Osteoblast (primary cell): ENCODE data around the gene ELMO1. TPM values are rescaled to one million over a fixed set of nuclear protein-coding genes. Genes with fewer than 3 reads are reported as not detected.

Experiments
- DNase-seq: peaks from one replicate; pipeline ENCODE4 v3.0.0; 2011; ENCODE audit warnings: low spot score, mixed read lengths; ENCODE audit not compliant: insufficient read length; ENCODE audit errors: missing footprints
- H2AFZ ChIP-seq: 2 replicates; pipeline ENCODE4 v1.6.0; 2011; ENCODE audit warnings: mild to moderate bottlenecking, low read length
- H3K27ac ChIP-seq: 2 replicates; pipeline ENCODE4 v1.5.1; 2011; ENCODE audit warnings: mild to moderate bottlenecking, low read depth, low read length, moderate library complexity
- H3K27me3 ChIP-seq: 2 replicates; pipeline ENCODE4 v1.6.0; 2012; ENCODE audit warnings: mild to moderate bottlenecking, control low read depth, inconsistent platforms, low read length, moderate library complexity; ENCODE audit not compliant: insufficient read depth
- H3K36me3 ChIP-seq: 2 replicates; pipeline ENCODE4 v1.5.1; 2011; ENCODE audit warnings: mild to moderate bottlenecking, low read length, control low read depth, moderate library complexity; ENCODE audit not compliant: insufficient read depth
- H3K4me1 ChIP-seq: 2 replicates; pipeline ENCODE4 v1.5.1; 2011; ENCODE audit warnings: mild to moderate bottlenecking, low read length, control low read depth, moderate library complexity; ENCODE audit not compliant: insufficient read depth
- H3K4me2 ChIP-seq: 2 replicates; pipeline ENCODE4 v1.6.0; 2011; ENCODE audit warnings: mild to moderate bottlenecking, low read length; ENCODE audit not compliant: insufficient read depth
- H3K4me3 ChIP-seq: fragments of 200-600 bp; sonication (generic); 3 replicates; pipeline ENCODE4 v1.5.1; 2012; ENCODE audit warnings: mild to moderate bottlenecking, low read length, inconsistent platforms; ENCODE audit not compliant: insufficient read depth
- H3K79me2 ChIP-seq: 2 replicates; pipeline ENCODE4 v1.6.0; 2012; ENCODE audit warnings: mild to moderate bottlenecking, low read length, control low read depth, inconsistent platforms; ENCODE audit not compliant: insufficient read depth
- H3K9me3 ChIP-seq: 2 replicates; pipeline ENCODE4 v1.5.1; 2011; ENCODE audit warnings: low read depth, low read length, control low read depth
- H4K20me1 ChIP-seq: 2 replicates; pipeline ENCODE4 v1.6.0; 2012; ENCODE audit warnings: mild to moderate bottlenecking, low read length, control low read depth; ENCODE audit not compliant: insufficient read depth
- CTCF ChIP-seq: IDR thresholded peaks from 2 replicates; pipeline ENCODE4 v1.5.1; 2011; ENCODE audit warnings: mild to moderate bottlenecking, low read depth, low read length, moderate library complexity; ENCODE audit errors: extremely low read depth
- total RNA-seq: library from RNA; depleted of rRNA; stranded (reverse); fragments of >200 nt; gene quantifications from 2 replicates; pipeline ENCODE4 v1.2.3, GENCODE V29; 2012

The ELMO1 gene
- total RNA-seq, 1 donor: 2.2 TPM

GRCh38 chr7:36999626-37000485, 448.8 kb downstream of the ELMO1 start:
- no peaks in the 10 kb centered on the region for H3K36me3 ChIP-seq
- no peak for DNase-seq
- H2AFZ ChIP-seq: no peak overlapping the region
- no peak overlapping the region for H3K4me2 ChIP-seq
- H4K20me1 ChIP-seq: no peaks in the 10 kb centered on the region
- no peaks in the 10 kb centered on the region for H3K4me1 ChIP-seq
- H3K79me2 ChIP-seq: no peaks in the 10 kb centered on the region
- no peak for TF ChIP-seq CTCF
- H3K27ac ChIP-seq: no peak overlapping the region
- no peaks in the 10 kb centered on the region for H3K27me3 ChIP-seq
- H3K9me3 ChIP-seq: no peaks in the 10 kb centered on the region
- no peak overlapping the region for H3K4me3 ChIP-seq

GRCh38 chr7:36995776-36996175, 452.9 kb downstream of the ELMO1 start:
- Histone ChIP-seq H2AFZ (no peak overlapping the region), H3K4me3 (no peak overlapping the region), H3K36me3 (no peaks in the 10 kb centered on the region), H3K27me3 (no peaks in the 10 kb centered on the region), H4K20me1 (no peaks in the 10 kb centered on the region), H3K9me3 (no peaks in the 10 kb centered on the region), H3K4me1 (no peaks in the 10 kb centered on the region), H3K4me2 (no peak overlapping the region), H3K27ac (no peak overlapping the region), H3K79me2 (no peaks in the 10 kb centered on the region)
- no peak for TF ChIP-seq CTCF
- no peak for DNase-seq

- Histone ChIP-seq H3K36me3 (no peaks in the 10 kb centered on the region), H3K4me2 (no peak overlapping the region), H3K4me3 (no peak overlapping the region), H3K4me1 (no peaks in the 10 kb centered on the region), H4K20me1 (no peaks in the 10 kb centered on the region), H2AFZ (no peak overlapping the region), H3K9me3 (no peaks in the 10 kb centered on the region), H3K27me3 (no peaks in the 10 kb centered on the region), H3K27ac (no peak overlapping the region), H3K79me2 (no peaks in the 10 kb centered on the region)
- no peak for DNase-seq
- TF ChIP-seq CTCF: no peak
Observed at GRCh38 chr7:36994456-36995112, 454.1 kb downstream of the ELMO1 start.
